OCI-LY1 (cell line): Measurements from ENCODE around the gene THTPA.

Source experiments
- H2AFZ ChIP-seq: fragments of 200-600 bp; sonication (generic), shearing (Covaris generic); 2 replicates; pipeline ENCODE4 v1.6.0; 2014; ENCODE audit warnings: antibody characterized with exemption, mild to moderate bottlenecking, low read length
- H3F3A ChIP-seq: fragments of 200-600 bp; sonication (generic), shearing (Covaris generic); 2 replicates; pipeline ENCODE4 v1.6.0; 2014; ENCODE audit warnings: mild to moderate bottlenecking, antibody characterized with exemption, low read length, moderate library complexity; ENCODE audit not compliant: insufficient read depth
- H3K27ac ChIP-seq: fragments of 200-600 bp; sonication (generic); 2 replicates; pipeline ENCODE4 v1.5.1; 2014; ENCODE audit warnings: low read length, mixed run types, mild to moderate bottlenecking, low read depth; ENCODE audit not compliant: poor library complexity, severe bottlenecking
- H3K27me3 ChIP-seq: fragments of 200-600 bp; sonication (generic); 2 replicates; pipeline ENCODE4 v1.6.0; 2014; ENCODE audit warnings: antibody characterized with exemption, mild to moderate bottlenecking, low read length, moderate library complexity; ENCODE audit not compliant: insufficient read depth
- H3K36me3 ChIP-seq: fragments of 200-600 bp; sonication (generic); 2 replicates; pipeline ENCODE4 v1.6.1; 2014; ENCODE audit warnings: mild to moderate bottlenecking, antibody characterized with exemption, low read length, moderate library complexity, mixed read lengths; ENCODE audit not compliant: insufficient read depth
- H3K4me1 ChIP-seq: fragments of 200-600 bp; sonication (generic); 2 replicates; pipeline ENCODE4 v1.5.1; 2014; ENCODE audit warnings: mild to moderate bottlenecking, low read length, moderate library complexity; ENCODE audit not compliant: insufficient read depth, severe bottlenecking
- H3K4me2 ChIP-seq: fragments of 200-600 bp; sonication (generic), shearing (Covaris generic); 2 replicates; pipeline ENCODE4 v1.6.1; 2014; ENCODE audit warnings: low read length
- H3K4me3 ChIP-seq: fragments of 200-600 bp; sonication (generic); 2 replicates; pipeline ENCODE4 v1.5.1; 2014; ENCODE audit warnings: low read length, low read depth, mild to moderate bottlenecking, mixed read lengths; ENCODE audit not compliant: poor library complexity, severe bottlenecking
- H3K79me2 ChIP-seq: fragments of 200-600 bp; shearing (Covaris generic); 2 replicates; pipeline ENCODE4 v1.6.1; 2016; ENCODE audit warnings: mixed run types, low read length, mixed read lengths; ENCODE audit not compliant: insufficient read depth
- H3K9ac ChIP-seq: fragments of 200-600 bp; sonication (generic), shearing (Covaris generic); 2 replicates; pipeline ENCODE4 v1.6.1; 2014; ENCODE audit warnings: mild to moderate bottlenecking, low read length, mixed read lengths
- H3K9me2 ChIP-seq: fragments of 200-600 bp; sonication (generic), shearing (Covaris generic); 2 replicates; pipeline ENCODE4 v1.6.1; 2014; ENCODE audit warnings: low read depth, mild to moderate bottlenecking, low read length, mixed read lengths
- H3K9me3 ChIP-seq: fragments of 200-600 bp; shearing (Covaris generic); 2 replicates; pipeline ENCODE4 v1.6.1; 2014; ENCODE audit warnings: low read length, mixed read lengths
- H4K20me1 ChIP-seq: fragments of 200-600 bp; sonication (generic), shearing (Covaris generic); 2 replicates; pipeline ENCODE4 v1.6.0; 2016; ENCODE audit warnings: mild to moderate bottlenecking, low read length; ENCODE audit not compliant: insufficient read depth
- EZH2 ChIP-seq: fragments of 200-600 bp; sonication (generic), shearing (Covaris generic); IDR thresholded peaks from 2 replicates; pipeline ENCODE4 v1.8.0; 2017; ENCODE audit warnings: borderline replicate concordance, mixed run types, mild to moderate bottlenecking, antibody characterized with exemption, low read length, moderate library complexity, mixed read lengths
- TF ChIP-seq, protein P1 (sequence below): fragments of 200-600 bp; sonication (generic), shearing (Covaris generic); IDR thresholded peaks from 2 replicates; pipeline ENCODE4 v1.5.1; 2017; ENCODE audit warnings: mild to moderate bottlenecking, antibody characterized with exemption, low read length, moderate library complexity, mixed read lengths

THTPA gene

DNA sequence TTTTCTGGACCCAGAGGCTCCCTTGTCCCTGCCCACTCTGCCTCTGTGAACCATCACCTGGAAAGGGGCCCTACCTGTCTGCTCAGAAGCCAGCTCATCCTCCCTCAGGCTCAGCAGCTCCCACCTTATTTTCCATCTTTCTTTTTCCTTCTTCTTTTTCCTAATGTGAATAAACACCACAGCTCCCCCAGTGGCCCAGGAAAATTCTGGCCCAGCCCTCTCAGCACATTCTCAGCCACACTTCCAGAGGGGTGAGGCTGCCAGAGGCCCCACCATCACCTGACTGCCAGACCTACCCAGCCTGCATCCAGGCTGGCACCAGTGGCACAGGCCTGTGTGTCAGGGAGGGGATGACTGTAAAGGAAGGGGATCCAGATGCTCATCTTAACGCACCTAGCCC is 27.5 kb upstream of the THTPA start:
- no peak overlapping the region for H3K27ac ChIP-seq
- TF ChIP-seq, protein P1, sequence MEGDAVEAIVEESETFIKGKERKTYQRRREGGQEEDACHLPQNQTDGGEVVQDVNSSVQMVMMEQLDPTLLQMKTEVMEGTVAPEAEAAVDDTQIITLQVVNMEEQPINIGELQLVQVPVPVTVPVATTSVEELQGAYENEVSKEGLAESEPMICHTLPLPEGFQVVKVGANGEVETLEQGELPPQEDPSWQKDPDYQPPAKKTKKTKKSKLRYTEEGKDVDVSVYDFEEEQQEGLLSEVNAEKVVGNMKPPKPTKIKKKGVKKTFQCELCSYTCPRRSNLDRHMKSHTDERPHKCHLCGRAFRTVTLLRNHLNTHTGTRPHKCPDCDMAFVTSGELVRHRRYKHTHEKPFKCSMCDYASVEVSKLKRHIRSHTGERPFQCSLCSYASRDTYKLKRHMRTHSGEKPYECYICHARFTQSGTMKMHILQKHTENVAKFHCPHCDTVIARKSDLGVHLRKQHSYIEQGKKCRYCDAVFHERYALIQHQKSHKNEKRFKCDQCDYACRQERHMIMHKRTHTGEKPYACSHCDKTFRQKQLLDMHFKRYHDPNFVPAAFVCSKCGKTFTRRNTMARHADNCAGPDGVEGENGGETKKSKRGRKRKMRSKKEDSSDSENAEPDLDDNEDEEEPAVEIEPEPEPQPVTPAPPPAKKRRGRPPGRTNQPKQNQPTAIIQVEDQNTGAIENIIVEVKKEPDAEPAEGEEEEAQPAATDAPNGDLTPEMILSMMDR = no peak
- TF ChIP-seq EZH2 = no peak
- no peak overlapping the region for H3K4me3 ChIP-seq
- H3K79me2 ChIP-seq = no peaks in the 10 kb centered on the region
- no peaks in the 10 kb centered on the region for H3K9me3 ChIP-seq
- H2AFZ ChIP-seq = no peak overlapping the region
- no peaks in the 10 kb centered on the region for H3F3A ChIP-seq
- H3K9me2 ChIP-seq = no peaks in the 10 kb centered on the region
- H4K20me1 ChIP-seq = no peaks in the 10 kb centered on the region
- H3K9ac ChIP-seq = no peak overlapping the region
- H3K4me1 ChIP-seq = no peaks in the 10 kb centered on the region
- no peaks in the 10 kb centered on the region for H3K36me3 ChIP-seq
- H3K4me2 ChIP-seq = no peak overlapping the region
- H3K27me3 ChIP-seq = no peaks in the 10 kb centered on the region

DNA sequence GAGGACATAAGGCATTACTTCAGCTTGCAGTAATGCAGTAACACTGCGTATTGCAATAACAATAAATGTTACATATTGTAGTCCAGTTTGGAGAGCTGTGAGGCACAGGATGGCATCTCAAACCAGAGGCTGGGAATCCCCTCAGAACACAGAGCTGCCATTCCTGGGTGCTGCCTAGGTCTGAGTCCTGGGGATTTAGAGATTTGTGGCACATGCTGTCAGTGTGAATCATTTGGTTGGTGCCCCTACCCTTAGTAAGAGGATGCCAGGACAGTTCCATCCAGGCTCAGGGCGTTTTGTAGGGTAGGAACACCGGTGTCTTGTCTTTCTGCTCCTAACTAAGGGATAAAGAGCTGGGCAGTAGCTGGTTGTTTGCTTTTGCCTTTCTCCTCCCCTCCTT is 27.1 kb upstream of the THTPA start:
- TF ChIP-seq, protein P1 = no peak
- TF ChIP-seq EZH2 = no peak
- H3K27ac ChIP-seq = no peak overlapping the region
- H2AFZ ChIP-seq = no peak overlapping the region
- H3K4me2 ChIP-seq = no peak overlapping the region
- no peaks in the 10 kb centered on the region for H3K9me2 ChIP-seq
- no peaks in the 10 kb centered on the region for H4K20me1 ChIP-seq
- H3K4me3 ChIP-seq = no peak overlapping the region
- H3K4me1 ChIP-seq = no peaks in the 10 kb centered on the region
- H3F3A ChIP-seq = no peaks in the 10 kb centered on the region
- H3K9ac ChIP-seq = no peak overlapping the region
- H3K9me3 ChIP-seq = no peaks in the 10 kb centered on the region
- H3K36me3 ChIP-seq = no peaks in the 10 kb centered on the region
- H3K27me3 ChIP-seq = no peaks in the 10 kb centered on the region
- H3K79me2 ChIP-seq = no peaks in the 10 kb centered on the region

DNA sequence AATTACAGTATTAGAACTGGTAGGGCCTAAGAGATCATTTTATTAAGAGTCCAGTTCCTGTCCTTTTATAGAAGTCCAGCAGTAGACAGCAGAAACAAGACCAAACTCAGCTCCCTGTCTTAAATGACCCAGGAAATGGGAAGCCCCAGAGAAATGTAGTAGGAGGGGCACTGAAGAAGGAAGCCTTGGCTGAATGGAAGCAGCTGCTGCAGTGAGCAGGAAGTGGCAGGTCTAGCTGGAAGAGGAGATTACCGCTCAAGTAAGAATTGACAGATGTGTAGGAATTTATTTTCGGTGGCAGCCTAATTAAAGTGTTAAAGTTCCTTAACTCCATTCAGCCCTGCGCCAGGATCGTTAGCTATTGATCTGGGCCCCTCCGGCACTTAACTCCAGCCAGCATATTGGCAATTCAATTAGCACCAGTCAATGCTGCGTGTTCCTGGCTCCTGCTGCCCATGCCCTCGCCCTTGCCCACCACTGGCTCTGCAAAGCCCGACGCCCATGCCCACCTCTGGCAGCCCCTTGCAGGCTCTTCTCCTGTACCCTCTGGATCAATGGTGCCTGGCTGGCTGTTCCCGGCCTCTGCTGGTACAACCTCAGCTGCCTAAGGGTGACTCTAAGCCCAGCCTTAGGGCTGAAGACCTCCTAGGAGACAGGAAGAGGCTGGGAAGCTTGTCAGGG is 25.6 kb upstream of the THTPA start:
- no peak overlapping the region for H3K9ac ChIP-seq
- no peaks in the 10 kb centered on the region for H3K79me2 ChIP-seq
- H3F3A ChIP-seq = no peaks in the 10 kb centered on the region
- H3K4me1 ChIP-seq = no peaks in the 10 kb centered on the region
- no peak overlapping the region for H3K4me3 ChIP-seq
- H3K36me3 ChIP-seq = no peaks in the 10 kb centered on the region
- no peak overlapping the region for H2AFZ ChIP-seq
- TF ChIP-seq, protein P1 = no peak
- no peaks in the 10 kb centered on the region for H3K9me2 ChIP-seq
- H3K27me3 ChIP-seq = no peaks in the 10 kb centered on the region
- H3K4me2 ChIP-seq = no peak overlapping the region
- no peak overlapping the region for H3K27ac ChIP-seq
- no peaks in the 10 kb centered on the region for H3K9me3 ChIP-seq
- H4K20me1 ChIP-seq = no peaks in the 10 kb centered on the region
